Tibial nerve (tissue), 4 donors: ENCODE measurements around the gene DOK6.

Experiments used
- EP300 ChIP-seq, 2 donors: sonication (generic); formaldehyde crosslinking; IDR thresholded peaks; one replicate each; pipeline ENCODE4 v1.6.1; 2017; ENCODE audit warnings: antibody characterized with exemption in 2 of 2, mild to moderate bottlenecking in 1 of 2
- POLR2A ChIP-seq, 2 donors: fragments of 450-650 bp; IDR thresholded peaks; one replicate each; pipeline ENCODE4 v1.6.1; 2017; ENCODE audit warnings: antibody characterized with exemption in 2 of 2, mild to moderate bottlenecking in 2 of 2, moderate library complexity in 2 of 2
- TF ChIP-seq, protein P1 (sequence below), 5 experiments: fragments of 200-600 bp in 3 of 5; fragments of 450-650 bp in 2 of 5; sonication (generic) in 3 of 5; IDR thresholded peaks; one replicate each; pipeline ENCODE4 v1.5.1; 2016 to 2019; ENCODE audit warnings: antibody characterized with exemption in 5 of 5, mild to moderate bottlenecking in 3 of 5, moderate library complexity in 2 of 5

DNA sequence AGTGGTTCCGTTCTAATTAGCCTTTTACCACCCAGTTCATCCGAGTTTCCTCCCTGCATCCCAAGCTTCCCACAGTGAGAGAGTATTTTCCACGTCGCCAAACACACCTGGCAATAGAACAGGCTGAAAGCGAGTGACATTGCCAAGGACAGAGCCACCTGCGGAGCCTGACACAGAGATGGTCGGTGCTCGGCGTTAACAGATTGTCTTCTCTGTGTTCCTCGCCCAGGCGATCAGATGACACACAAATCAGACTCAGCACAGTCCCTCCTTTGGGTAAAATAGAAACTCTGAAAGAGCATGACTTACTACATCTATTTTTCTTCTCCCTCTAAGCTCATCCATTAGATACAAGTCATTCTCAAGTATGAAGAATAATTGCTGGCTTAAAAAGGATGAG lies 439.3 kb downstream of the DOK6 start:
- TF ChIP-seq, protein P1, sequence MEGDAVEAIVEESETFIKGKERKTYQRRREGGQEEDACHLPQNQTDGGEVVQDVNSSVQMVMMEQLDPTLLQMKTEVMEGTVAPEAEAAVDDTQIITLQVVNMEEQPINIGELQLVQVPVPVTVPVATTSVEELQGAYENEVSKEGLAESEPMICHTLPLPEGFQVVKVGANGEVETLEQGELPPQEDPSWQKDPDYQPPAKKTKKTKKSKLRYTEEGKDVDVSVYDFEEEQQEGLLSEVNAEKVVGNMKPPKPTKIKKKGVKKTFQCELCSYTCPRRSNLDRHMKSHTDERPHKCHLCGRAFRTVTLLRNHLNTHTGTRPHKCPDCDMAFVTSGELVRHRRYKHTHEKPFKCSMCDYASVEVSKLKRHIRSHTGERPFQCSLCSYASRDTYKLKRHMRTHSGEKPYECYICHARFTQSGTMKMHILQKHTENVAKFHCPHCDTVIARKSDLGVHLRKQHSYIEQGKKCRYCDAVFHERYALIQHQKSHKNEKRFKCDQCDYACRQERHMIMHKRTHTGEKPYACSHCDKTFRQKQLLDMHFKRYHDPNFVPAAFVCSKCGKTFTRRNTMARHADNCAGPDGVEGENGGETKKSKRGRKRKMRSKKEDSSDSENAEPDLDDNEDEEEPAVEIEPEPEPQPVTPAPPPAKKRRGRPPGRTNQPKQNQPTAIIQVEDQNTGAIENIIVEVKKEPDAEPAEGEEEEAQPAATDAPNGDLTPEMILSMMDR (IDR thresholded peaks at IDR 0.05): no peak
- TF ChIP-seq POLR2A (IDR thresholded peaks at IDR 0.05) (no peak), EP300 (IDR thresholded peaks at IDR 0.05) (no peak)
